Transverse colon (tissue), 4 donors: ENCODE measurements around the gene SREBF1. TPM values are rescaled to one million over a fixed set of nuclear protein-coding genes. Genes with fewer than 3 reads are reported as not detected.

Experiments used
- DNase-seq: peaks from one replicate; pipeline ENCODE4 v3.0.0-alpha.2; 2019
- H3K27ac ChIP-seq, 4 donors: fragments of 200-600 bp; sonication (generic); 2 replicates each; pipeline ENCODE4 v1.5.1; 2016 to 2018; ENCODE audit warnings: inconsistent platforms in 4 of 4
- H3K27me3 ChIP-seq: fragments of 200-600 bp; sonication (generic); 2 replicates; pipeline ENCODE4 v1.5.1; 2017; ENCODE audit warnings: inconsistent platforms
- H3K36me3 ChIP-seq, 4 donors: fragments of 200-600 bp; sonication (generic); 2 replicates each; pipeline ENCODE4 v1.5.1; 2017 to 2019; ENCODE audit warnings: inconsistent platforms in 4 of 4
- H3K4me1 ChIP-seq, 4 donors: fragments of 200-600 bp; sonication (generic); 2 replicates each; pipeline ENCODE4 v1.5.1; 2017 to 2020; ENCODE audit warnings: inconsistent platforms in 4 of 4
- H3K4me3 ChIP-seq, 4 donors: fragments of 200-600 bp; sonication (generic); 1 replicate in 1 of 4; 2 replicates in 3 of 4; pipeline versions ENCODE4 v1.5.1 to v1.6.1; 2017 to 2019; ENCODE audit warnings: inconsistent platforms in 4 of 4
- H3K9me3 ChIP-seq, 2 donors: fragments of 200-600 bp; sonication (generic); 2 replicates each; pipeline ENCODE4 v1.5.1; 2017 to 2019; ENCODE audit warnings: inconsistent platforms in 2 of 2
- EP300 ChIP-seq: sonication (generic); formaldehyde crosslinking; IDR thresholded peaks from one replicate; pipeline ENCODE4 v1.6.1; 2017; ENCODE audit warnings: antibody characterized with exemption, low read depth
- POLR2A ChIP-seq: fragments of 450-650 bp; IDR thresholded peaks from one replicate; pipeline ENCODE4 v1.6.1; 2016; ENCODE audit warnings: antibody characterized with exemption, mild to moderate bottlenecking, moderate library complexity
- POLR2AphosphoS5 ChIP-seq, 3 donors: sonication (generic); formaldehyde crosslinking; IDR thresholded peaks; one replicate each; pipeline ENCODE4 v1.6.1; 2016; ENCODE audit warnings: antibody characterized with exemption in 3 of 3
- WGBS, 2 donors: methylation state at CpG; one replicate each; pipeline ENCODE4 v1.1.5; 2018; ENCODE audit warnings: low coverage in 1 of 2; 5-methylcytosine and 5-hydroxymethylcytosine counted together
- in situ Hi-C, 4 donors: fragments of 200-750 bp; cut with MboI; loops; one replicate each; pipeline versions ENCODE4 v1.15.0 to v1.15.1; 2017; ENCODE audit warnings: low sequenced_read_pairs in 3 of 4, low pct_ligation_motif_present in 1 of 4, low pct_unique_long_range_greater_than_20kb in 1 of 4
- intact Hi-C: fragments of 100-400 bp; cut with DNase I; formaldehyde crosslinking; loops from one replicate; pipeline ENCODE4 v1.15.1; 2023; ENCODE audit warnings: low total_unique reads
- total RNA-seq, 4 donors: library from RNA; depleted of rRNA; stranded (reverse); fragments of >200 nt; gene quantifications; one replicate each; pipeline ENCODE4 v1.1.0, GENCODE V29; 2016
- TF ChIP-seq, protein P1 (sequence below), 5 experiments: fragments of 200-600 bp in 3 of 5; fragments of 450-650 bp in 2 of 5; sonication (generic) in 3 of 5; IDR thresholded peaks; 1 replicate in 2 of 5; 2 replicates in 3 of 5; pipeline ENCODE4 v1.5.1; 2016 to 2017; ENCODE audit warnings: antibody characterized with exemption in 5 of 5, inconsistent platforms in 3 of 5, mild to moderate bottlenecking in 2 of 5, moderate library complexity in 1 of 5

SREBF1 gene
- total RNA-seq, 4 donors from 2014 or later, result 45.7 to 206 (median 148) TPM

DNA sequence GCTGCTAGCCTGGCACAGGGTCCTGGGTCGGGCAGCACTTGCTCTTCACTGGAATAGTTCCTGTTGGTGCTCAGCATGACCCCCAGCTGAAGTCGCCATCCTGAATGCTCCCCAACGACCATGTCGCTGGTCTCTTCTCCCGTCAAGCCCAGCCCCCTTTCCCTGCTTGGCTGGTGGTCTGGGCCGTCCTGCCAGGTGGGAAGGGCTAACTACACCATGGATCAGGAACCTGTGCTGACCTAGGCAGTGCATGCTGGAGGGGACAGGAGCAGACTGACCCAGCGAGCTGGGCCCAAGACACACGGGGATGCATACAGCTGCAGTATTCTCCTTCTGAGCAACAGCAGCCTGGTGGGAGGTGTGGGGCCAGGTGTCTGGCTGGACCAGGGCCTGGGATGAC is 9.2 kb upstream of the SREBF1 start:
- H3K27ac ChIP-seq, result no peak overlapping the region
- H3K36me3 ChIP-seq, result no peaks in the 10 kb centered on the region
- no peak overlapping the region for H3K4me3 ChIP-seq
- DNase-seq, result no peak
- H3K27me3 ChIP-seq, result no peaks in the 10 kb centered on the region
- H3K4me1 ChIP-seq, result peaks cover 18 to 34% (median 19%) of the 10 kb centered on the region in 4 donors
- in situ Hi-C loops, result no loop called here
- H3K9me3 ChIP-seq, result no peaks in the 10 kb centered on the region
- TF ChIP-seq POLR2A (no peak), POLR2AphosphoS5 (IDR thresholded peaks at IDR 0.05) (no peak), EP300 (no peak)
- TF ChIP-seq, protein P1, sequence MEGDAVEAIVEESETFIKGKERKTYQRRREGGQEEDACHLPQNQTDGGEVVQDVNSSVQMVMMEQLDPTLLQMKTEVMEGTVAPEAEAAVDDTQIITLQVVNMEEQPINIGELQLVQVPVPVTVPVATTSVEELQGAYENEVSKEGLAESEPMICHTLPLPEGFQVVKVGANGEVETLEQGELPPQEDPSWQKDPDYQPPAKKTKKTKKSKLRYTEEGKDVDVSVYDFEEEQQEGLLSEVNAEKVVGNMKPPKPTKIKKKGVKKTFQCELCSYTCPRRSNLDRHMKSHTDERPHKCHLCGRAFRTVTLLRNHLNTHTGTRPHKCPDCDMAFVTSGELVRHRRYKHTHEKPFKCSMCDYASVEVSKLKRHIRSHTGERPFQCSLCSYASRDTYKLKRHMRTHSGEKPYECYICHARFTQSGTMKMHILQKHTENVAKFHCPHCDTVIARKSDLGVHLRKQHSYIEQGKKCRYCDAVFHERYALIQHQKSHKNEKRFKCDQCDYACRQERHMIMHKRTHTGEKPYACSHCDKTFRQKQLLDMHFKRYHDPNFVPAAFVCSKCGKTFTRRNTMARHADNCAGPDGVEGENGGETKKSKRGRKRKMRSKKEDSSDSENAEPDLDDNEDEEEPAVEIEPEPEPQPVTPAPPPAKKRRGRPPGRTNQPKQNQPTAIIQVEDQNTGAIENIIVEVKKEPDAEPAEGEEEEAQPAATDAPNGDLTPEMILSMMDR (IDR thresholded peaks at IDR 0.05), result no peak
- intact Hi-C loops, result no loop called here
- WGBS, 2 donors, result 89% methylated on average over 8 of the region's 8 CpGs; no CpG with 5 or more reads in 1 of the 2 donors

DNA sequence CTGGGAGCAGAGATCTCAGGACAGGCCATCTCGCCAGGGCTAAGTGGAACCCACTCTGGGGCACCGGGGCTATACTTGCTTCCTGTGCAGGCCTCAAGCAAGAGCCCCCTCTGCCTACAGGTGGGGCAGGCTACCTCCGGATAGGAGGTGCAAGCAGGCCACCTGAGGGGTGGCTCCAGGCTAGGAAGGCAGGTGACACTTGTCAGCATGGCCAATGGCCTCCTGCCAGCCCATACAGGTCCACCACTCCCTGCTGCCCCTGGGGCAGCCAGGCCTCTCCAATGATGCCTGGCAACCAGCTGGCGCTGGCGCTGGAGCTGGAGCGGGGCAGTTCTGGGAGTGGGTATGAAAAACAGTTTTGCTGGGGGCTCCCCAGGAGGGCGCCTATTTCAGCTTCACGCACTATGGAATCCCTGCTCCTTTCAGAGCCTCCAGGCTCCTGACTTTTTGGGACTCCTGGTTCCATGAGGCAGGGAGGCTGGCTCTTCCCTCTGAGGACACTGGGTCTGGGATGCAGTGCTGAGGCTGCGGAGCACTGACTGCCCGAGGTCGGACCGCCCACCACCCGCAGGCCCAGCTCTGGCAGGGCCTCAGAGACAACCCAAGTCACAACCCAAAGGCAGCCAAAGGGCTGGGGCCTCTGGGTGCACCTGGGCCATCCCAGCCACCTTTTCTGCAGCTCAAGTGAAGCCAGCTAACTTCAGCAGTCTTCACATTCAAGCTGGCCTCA is 8.4 kb upstream of the SREBF1 start:
- Histone ChIP-seq H3K27me3 (no peaks in the 10 kb centered on the region), H3K9me3 (no peaks in the 10 kb centered on the region), H3K4me3 (no peak overlapping the region), H3K36me3 (no peaks in the 10 kb centered on the region), H3K27ac (no peak overlapping the region), H3K4me1 (peaks cover 23 to 35% (median 25%) of the 10 kb centered on the region in 4 donors)
- 85% methylated on average over 9 of the region's 13 CpGs; no CpG with 5 or more reads in 1 of the 2 donors for WGBS, 2 donors
- in situ Hi-C loops, result no loop called here
- no peak for DNase-seq
- TF ChIP-seq EP300 (no peak), POLR2A (no peak), POLR2AphosphoS5 (IDR thresholded peaks at IDR 0.05) (no peak)
- TF ChIP-seq, protein P1 (IDR thresholded peaks at IDR 0.05), result no peak
- intact Hi-C loops, result no loop called here

DNA sequence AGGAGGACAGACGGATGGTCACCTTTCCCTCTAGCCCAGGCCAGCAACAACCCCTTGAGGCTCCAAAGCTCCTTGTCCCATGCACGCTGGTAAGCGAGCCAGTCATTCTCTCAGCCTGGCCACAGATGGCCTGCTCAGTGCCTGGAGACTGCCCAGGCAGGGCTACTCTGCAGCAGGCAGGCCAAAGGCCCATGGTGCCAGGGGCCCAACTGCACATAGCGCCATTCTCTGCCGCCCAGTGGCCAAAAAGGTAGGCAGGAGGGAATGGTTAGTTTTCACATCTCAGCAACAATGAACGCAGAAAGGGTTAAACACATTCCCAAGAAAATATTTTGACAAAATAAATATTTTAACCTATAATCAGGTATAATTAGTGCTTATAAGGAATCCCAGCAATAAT is 7.7 kb upstream of the SREBF1 start:
- Histone ChIP-seq H3K4me3 (no peak overlapping the region), H3K27me3 (no peaks in the 10 kb centered on the region), H3K4me1 (peaks cover 16 to 31% (median 23%) of the 10 kb centered on the region in 4 donors), H3K9me3 (no peaks in the 10 kb centered on the region), H3K36me3 (no peaks in the 10 kb centered on the region), H3K27ac (no peak overlapping the region)
- intact Hi-C loops (no loop called here), in situ Hi-C loops (no loop called here)
- DNase-seq, result no peak
- TF ChIP-seq POLR2A, result no peak
- no peak for TF ChIP-seq POLR2AphosphoS5 (IDR thresholded peaks at IDR 0.05)
- TF ChIP-seq, protein P1 (IDR thresholded peaks at IDR 0.05), result no peak
- no peak for TF ChIP-seq EP300
- WGBS, 2 donors, result 95% methylated on average over 4 of the region's 6 CpGs; no CpG with 5 or more reads in 1 of the 2 donors

DNA sequence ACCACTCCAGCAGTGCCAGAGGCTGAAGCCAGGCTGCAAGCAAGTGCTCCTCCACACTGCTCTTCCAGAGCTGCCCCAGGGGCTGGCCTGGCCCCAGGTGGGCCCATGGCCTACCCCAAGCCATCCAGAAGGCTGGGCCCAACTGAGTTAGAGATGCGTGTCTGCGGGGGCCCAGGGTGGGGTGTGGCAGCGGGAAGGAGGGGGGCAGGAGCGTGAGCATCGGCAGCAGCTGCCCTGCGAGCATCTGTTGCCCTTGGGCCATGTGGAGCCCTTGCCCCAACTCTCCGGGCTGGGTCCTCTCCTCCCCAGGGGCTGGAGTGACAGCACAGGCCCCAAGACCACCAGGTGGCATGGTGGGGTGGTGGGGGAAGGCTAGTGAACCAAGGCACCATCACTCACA is 7.3 kb upstream of the SREBF1 start:
- H3K9me3 ChIP-seq, result no peaks in the 10 kb centered on the region
- H3K4me3 ChIP-seq, result no peak overlapping the region
- WGBS, 2 donors, result 81 to 86% methylated on average over 6 to 7 of the region's 7 CpGs
- intact Hi-C loops (no loop called here), in situ Hi-C loops (no loop called here)
- peaks cover 11 to 31% (median 23%) of the 10 kb centered on the region in 4 donors for H3K4me1 ChIP-seq
- H3K27me3 ChIP-seq, result no peaks in the 10 kb centered on the region
- no peak for DNase-seq
- TF ChIP-seq, protein P1 (IDR thresholded peaks at IDR 0.05), result no peak
- TF ChIP-seq EP300 (no peak), POLR2A (no peak), POLR2AphosphoS5 (IDR thresholded peaks at IDR 0.05) (no peak)
- H3K36me3 ChIP-seq, result no peaks in the 10 kb centered on the region
- H3K27ac ChIP-seq, result no peak overlapping the region
